ENCODE measurements around the gene CECR2. TPM values are rescaled to one million over a fixed set of nuclear protein-coding genes. Genes with fewer than 3 reads are reported as not detected.

The CECR2 gene
- total RNA-seq, 1 experiment from 2014 or later = 4.1 TPM

DNA sequence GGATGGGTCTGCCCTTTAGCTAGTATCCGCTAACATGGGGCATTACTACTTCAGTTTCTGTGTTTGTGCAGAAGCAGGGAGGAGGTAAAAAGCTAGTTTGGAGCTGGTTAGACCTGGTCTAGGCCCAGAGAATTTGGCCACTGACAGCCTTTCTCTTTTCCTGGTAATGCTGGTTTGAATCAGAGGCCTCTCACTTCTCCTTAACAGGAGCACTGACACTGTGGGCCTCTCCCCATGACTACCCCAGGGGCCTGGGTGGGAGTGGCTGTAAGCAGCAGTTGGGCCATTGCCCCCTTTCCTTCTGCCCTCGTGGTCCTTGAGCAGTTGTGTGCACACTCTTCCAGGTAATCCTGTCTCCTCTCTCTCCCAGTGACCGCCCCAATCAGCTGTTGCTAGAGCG is 185.6 kb downstream of the CECR2 start:
- no TSS peak for BruUV-seq (replicated peaks)

DNA sequence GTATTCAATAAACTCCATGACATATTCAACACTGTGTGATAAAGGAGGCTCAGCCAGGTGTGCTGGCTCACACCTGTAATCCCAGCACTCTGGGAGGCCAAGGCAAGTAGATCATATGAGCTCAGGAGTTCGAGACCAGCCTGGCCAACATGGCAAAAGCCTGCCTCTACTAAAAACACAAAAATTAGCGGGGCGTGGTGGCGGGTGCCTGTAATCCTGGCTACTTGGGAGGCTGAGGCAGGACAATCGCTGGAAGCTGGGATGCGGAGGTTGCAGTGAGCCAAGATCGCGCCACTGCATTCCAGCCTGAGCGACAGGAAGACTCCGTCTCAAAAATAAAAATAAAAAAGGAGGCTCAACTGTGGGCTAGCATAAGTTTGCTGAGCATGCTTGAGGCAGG is 189.9 kb downstream of the CECR2 start:
- H3K4me3 ChIP-seq (ENCODE audit: low read depth, low read length, poor library complexity, severe bottlenecking) = no peak overlapping the region
- no TSS peak for BruUV-seq (replicated peaks)
- no peak overlapping the region for H3K27ac ChIP-seq (ENCODE audit: low read depth, low read length, poor library complexity, severe bottlenecking)
- H3K27me3 ChIP-seq (replicated peaks; ENCODE audit: insufficient read depth, low read depth, low read length, poor library complexity) = no peaks in the 10 kb centered on the region
- no peak for DNase-seq (ENCODE audit: low spot score)
- TF ChIP-seq, protein P1, sequence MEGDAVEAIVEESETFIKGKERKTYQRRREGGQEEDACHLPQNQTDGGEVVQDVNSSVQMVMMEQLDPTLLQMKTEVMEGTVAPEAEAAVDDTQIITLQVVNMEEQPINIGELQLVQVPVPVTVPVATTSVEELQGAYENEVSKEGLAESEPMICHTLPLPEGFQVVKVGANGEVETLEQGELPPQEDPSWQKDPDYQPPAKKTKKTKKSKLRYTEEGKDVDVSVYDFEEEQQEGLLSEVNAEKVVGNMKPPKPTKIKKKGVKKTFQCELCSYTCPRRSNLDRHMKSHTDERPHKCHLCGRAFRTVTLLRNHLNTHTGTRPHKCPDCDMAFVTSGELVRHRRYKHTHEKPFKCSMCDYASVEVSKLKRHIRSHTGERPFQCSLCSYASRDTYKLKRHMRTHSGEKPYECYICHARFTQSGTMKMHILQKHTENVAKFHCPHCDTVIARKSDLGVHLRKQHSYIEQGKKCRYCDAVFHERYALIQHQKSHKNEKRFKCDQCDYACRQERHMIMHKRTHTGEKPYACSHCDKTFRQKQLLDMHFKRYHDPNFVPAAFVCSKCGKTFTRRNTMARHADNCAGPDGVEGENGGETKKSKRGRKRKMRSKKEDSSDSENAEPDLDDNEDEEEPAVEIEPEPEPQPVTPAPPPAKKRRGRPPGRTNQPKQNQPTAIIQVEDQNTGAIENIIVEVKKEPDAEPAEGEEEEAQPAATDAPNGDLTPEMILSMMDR (conservative IDR thresholded peaks at IDR 0.05; ENCODE audit: low read depth, low read length) = no peak
- TF ChIP-seq EZH2 (IDR thresholded peaks at IDR 0.05; ENCODE audit: borderline replicate concordance, low read depth, low read length, poor library complexity, severe bottlenecking) = no peak
- ChIA-PET CTCF (interaction anchor here (0.6 to 1.2 kb wide), 4 partner anchors 14 to 226 kb away, joined by 3 to 12 read pairs (median 7); no protein-coding TSS in a partner anchor), POLR2A (ENCODE audit: low non-redundant PET) (no interaction called here)
- intact Hi-C loops (cut with micrococcal nuclease; ENCODE audit: unreplicated experiment) = loop anchor here (10.0 kb wide), 1 partner anchor 516 kb away; the partner anchor contains the start of gene PEX26
- no peaks in the 10 kb centered on the region for H3K4me1 ChIP-seq (ENCODE audit: insufficient read depth, low read length, poor library complexity, severe bottlenecking)
- H3K36me3 ChIP-seq (ENCODE audit: insufficient read depth, low read length, poor library complexity, severe bottlenecking) = no peaks in the 10 kb centered on the region
- H3K9me3 ChIP-seq (ENCODE audit: low read depth, low read length, poor library complexity, severe bottlenecking) = no peaks in the 10 kb centered on the region

More for the DNA sequence above, 185.6 kb downstream of the CECR2 start:
- Histone ChIP-seq H3K9me3 (ENCODE audit: low read depth, low read length, poor library complexity, severe bottlenecking) (no peaks in the 10 kb centered on the region), H3K36me3 (ENCODE audit: insufficient read depth, low read length, poor library complexity, severe bottlenecking) (no peaks in the 10 kb centered on the region), H3K4me3 (ENCODE audit: low read depth, low read length, poor library complexity, severe bottlenecking) (no peak overlapping the region), H3K27me3 (replicated peaks; ENCODE audit: insufficient read depth, low read depth, low read length, poor library complexity) (no peaks in the 10 kb centered on the region), H3K4me1 (ENCODE audit: insufficient read depth, low read length, poor library complexity, severe bottlenecking) (no peaks in the 10 kb centered on the region), H3K27ac (ENCODE audit: low read depth, low read length, poor library complexity, severe bottlenecking) (no peak overlapping the region)
- ChIA-PET POLR2A (ENCODE audit: low non-redundant PET) (no interaction called here), CTCF (interaction anchor here (0.5 kb wide), 1 partner anchor 71 kb away, joined by 3 read pairs; no protein-coding TSS in a partner anchor)
- no peak for TF ChIP-seq EZH2 (IDR thresholded peaks at IDR 0.05; ENCODE audit: borderline replicate concordance, low read depth, low read length, poor library complexity, severe bottlenecking)
- TF ChIP-seq, protein P1 (conservative IDR thresholded peaks at IDR 0.05; ENCODE audit: low read depth, low read length) = no peak
- DNase-seq (ENCODE audit: low spot score) = no peak
- intact Hi-C loops (cut with micrococcal nuclease; ENCODE audit: unreplicated experiment) = loop anchor here (10.0 kb wide), 1 partner anchor 520 kb away; the partner anchor contains the start of gene PEX26

DNA sequence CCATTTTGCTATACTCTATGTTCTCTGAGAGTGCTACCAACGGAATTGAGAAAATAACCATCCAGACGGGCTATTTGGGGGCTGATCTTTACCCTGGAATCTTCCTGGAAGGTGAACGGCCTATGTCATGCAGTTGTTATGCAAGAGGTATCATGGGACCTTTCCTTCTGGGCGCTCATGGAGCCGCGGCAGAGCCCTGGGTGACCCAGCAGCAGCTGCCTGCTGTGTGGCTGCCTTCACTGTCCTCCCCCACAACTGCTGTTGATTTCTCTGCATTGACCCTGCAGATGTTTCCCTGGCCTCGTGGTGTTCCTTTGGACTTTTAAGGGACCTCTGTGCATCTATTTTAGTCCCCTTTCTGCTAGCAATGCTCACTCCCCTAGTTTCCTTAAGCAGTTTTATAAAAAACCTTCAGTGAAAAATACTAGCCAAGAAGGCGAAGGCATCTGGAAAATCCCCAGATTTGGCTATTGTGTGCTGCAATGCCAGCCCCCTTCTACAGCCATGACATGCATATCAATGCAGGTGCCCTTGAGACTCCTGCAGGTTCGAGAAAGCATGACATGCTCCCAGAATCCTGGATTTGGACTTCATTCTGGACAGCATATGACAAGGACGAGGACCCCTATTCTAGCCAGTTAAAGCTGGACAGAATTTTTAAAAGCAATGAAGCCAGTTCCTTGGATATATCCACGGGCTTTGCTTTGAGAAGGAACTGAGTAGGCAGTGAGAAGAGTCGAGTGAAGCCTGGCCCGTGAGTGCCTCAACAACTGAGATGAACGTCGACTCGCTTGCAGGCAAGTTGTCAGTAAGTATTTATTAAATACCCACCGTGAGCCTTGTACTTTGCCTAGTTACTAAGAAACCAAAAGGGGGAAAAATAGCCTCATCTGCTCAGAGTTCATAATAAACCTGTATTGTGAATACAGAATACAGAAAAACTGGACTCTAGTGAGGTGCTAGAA is 193.9 kb downstream of the CECR2 start, which contains the start of gene SLC25A18:
SLC25A18 (plus strand) TSS at position 593 of the 965 bp plus-strand sequence. CDS start 16,447 bp downstream, outside the sequence.
- TF ChIP-seq EZH2 (IDR thresholded peaks at IDR 0.05; ENCODE audit: borderline replicate concordance, low read depth, low read length, poor library complexity, severe bottlenecking) = no peak
- TF ChIP-seq, protein P1 (conservative IDR thresholded peaks at IDR 0.05; ENCODE audit: low read depth, low read length) = 0 out of 2 replicates have a peak, but pooled peaks have one; percentile 21
- H3K4me1 ChIP-seq (ENCODE audit: insufficient read depth, low read length, poor library complexity, severe bottlenecking) = no peaks in the 10 kb centered on the region
- H3K9me3 ChIP-seq (ENCODE audit: low read depth, low read length, poor library complexity, severe bottlenecking) = no peaks in the 10 kb centered on the region
- DNase-seq (ENCODE audit: low spot score) = no peak
- intact Hi-C loops (cut with micrococcal nuclease; ENCODE audit: unreplicated experiment) = no loop called here
- H3K27me3 ChIP-seq (replicated peaks; ENCODE audit: insufficient read depth, low read depth, low read length, poor library complexity) = no peaks in the 10 kb centered on the region
- H3K27ac ChIP-seq (ENCODE audit: low read depth, low read length, poor library complexity, severe bottlenecking) = no peak within 1 kb of the TSS
- CTCF ChIA-PET = no interaction called here
- no TSS peak for BruUV-seq (replicated peaks)
- no peaks in the 10 kb centered on the region for H3K36me3 ChIP-seq (ENCODE audit: insufficient read depth, low read length, poor library complexity, severe bottlenecking)
- POLR2A ChIA-PET (ENCODE audit: low non-redundant PET) = interaction anchor here (0.5 kb wide), 1 partner anchor 163 kb away, joined by 27 read pairs; no protein-coding TSS in a partner anchor
- no peak within 1 kb of the TSS for H3K4me3 ChIP-seq (ENCODE audit: low read depth, low read length, poor library complexity, severe bottlenecking)

Measured in A673 (cell line).